H1 (cell line): ENCODE results near the gene EGFR. TPM values are rescaled to one million over a fixed set of nuclear protein-coding genes. Genes with fewer than 3 reads are reported as not detected.

Experiments
- CTCF ChIA-PET: fragments of 300-600 bp; sonication (Branson Sonifier 250); formaldehyde crosslinking; loops from one replicate; lab custom pipeline; 2021; ENCODE audit not compliant: partially characterized antibody; lab: Charles Lee
- POLR2A ChIA-PET: fragments of 300-600 bp; sonication (Branson Sonifier 250); formaldehyde crosslinking; loops from one replicate; lab custom pipeline; 2021; ENCODE audit warnings: inconsistent platforms; ENCODE audit not compliant: partially characterized antibody; lab: Charles Lee
- DNase-seq, 2 experiments: peaks; one replicate each; pipeline versions ENCODE4 v3.0.0 to v3.0.0-alpha.2; 2010 to 2022; ENCODE audit warnings: low spot score in 2 of 2, low read depth in 1 of 2, mixed read lengths in 1 of 2
- FAIRE-seq: peaks from 2 replicates; lab custom pipeline; 2011; peaks lifted over from hg19 to GRCh38; lab: Jason Lieb, UNC
- H2AFZ ChIP-seq: 2 replicates; pipeline ENCODE4 v1.8.1; 2012; ENCODE audit warnings: low read length, inconsistent platforms
- H2AK5ac ChIP-seq: 2 replicates; pipeline ENCODE4 v1.6.1; 2013; ENCODE audit warnings: low read depth, low read length
- H2BK120ac ChIP-seq: replicated peaks from 2 replicates; pipeline ENCODE3; 2013; ENCODE audit warnings: low read depth, low read length, inconsistent platforms
- H2BK12ac ChIP-seq: 2 replicates; pipeline ENCODE4 v1.6.1; 2013; ENCODE audit warnings: low read depth, low read length
- H2BK15ac ChIP-seq: 2 replicates; pipeline ENCODE4 v1.6.1; 2013; ENCODE audit warnings: low read length
- H2BK20ac ChIP-seq: 2 replicates; pipeline ENCODE4 v1.6.1; 2013; ENCODE audit warnings: low read length
- H2BK5ac ChIP-seq: 2 replicates; pipeline ENCODE4 v1.6.1; 2013; ENCODE audit warnings: low read depth, low read length
- H3K14ac ChIP-seq: 2 replicates; pipeline ENCODE4 v1.6.1; 2013; ENCODE audit warnings: inconsistent platforms; ENCODE audit not compliant: insufficient read length
- H3K18ac ChIP-seq: 2 replicates; pipeline ENCODE4 v1.6.1; 2013; ENCODE audit warnings: low read length; ENCODE audit errors: extremely low read depth
- H3K23ac ChIP-seq: 2 replicates; pipeline ENCODE4 v1.6.1; 2013; ENCODE audit warnings: inconsistent platforms; ENCODE audit not compliant: insufficient read length
- H3K23me2 ChIP-seq: 2 replicates; pipeline ENCODE4 v1.6.1; 2013; ENCODE audit warnings: low read depth, low read length
- H3K27ac ChIP-seq: 2 replicates; pipeline ENCODE4 v1.6.1; 2011; ENCODE audit warnings: low read depth, low read length, inconsistent platforms
- H3K27me3 ChIP-seq, 4 experiments: replicated peaks in 1 of 4; 1 replicate in 1 of 4; 2 replicates in 3 of 4; pipeline versions ENCODE4 v1.6.1 to v1.8.1; 2011 to 2013; ENCODE audit warnings: low read length in 3 of 4, mild to moderate bottlenecking in 3 of 4, inconsistent platforms in 2 of 4, mixed read lengths in 2 of 4, moderate library complexity in 1 of 4; ENCODE audit not compliant: control insufficient read depth in 3 of 4, insufficient read depth in 3 of 4; ENCODE audit errors: extremely low read depth in 1 of 4
- H3K36me3 ChIP-seq, 4 experiments: 2 replicates each; pipeline versions ENCODE4 v1.6.1 to v1.8.1; 2011 to 2013; ENCODE audit warnings: mild to moderate bottlenecking in 4 of 4, low read length in 3 of 4, moderate library complexity in 2 of 4, control low read depth in 1 of 4, inconsistent platforms in 1 of 4; ENCODE audit not compliant: insufficient read depth in 4 of 4, control insufficient read depth in 2 of 4
- H3K4ac ChIP-seq: replicated peaks from 2 replicates; pipeline ENCODE3; 2013; ENCODE audit warnings: low read length, low read depth, mixed read lengths, inconsistent platforms; ENCODE audit not compliant: insufficient read length
- H3K4me1 ChIP-seq, 4 experiments: replicated peaks in 1 of 4; 1 replicate in 1 of 4; 2 replicates in 3 of 4; pipeline versions ENCODE4 v1.6.1 to v1.8.1; 2011 to 2013; ENCODE audit warnings: low read length in 3 of 4, inconsistent platforms in 2 of 4, mixed read lengths in 1 of 4; ENCODE audit not compliant: insufficient read depth in 4 of 4, control insufficient read depth in 3 of 4
- H3K4me2 ChIP-seq, 2 experiments: 2 replicates each; pipeline versions ENCODE4 v1.6.1 to v1.8.1; 2011 to 2013; ENCODE audit warnings: low read depth in 2 of 2, low read length in 2 of 2, control low read depth in 1 of 2, inconsistent platforms in 1 of 2, mild to moderate bottlenecking in 1 of 2; ENCODE audit not compliant: insufficient read depth in 1 of 2
- H3K4me3 ChIP-seq, 4 experiments: fragments of 200-600, 300-600 bp in 1 of 4; sonication (generic), shearing (Covaris generic), sonication (Bioruptor Twin) in 1 of 4; 2 replicates each; pipeline versions ENCODE4 v1.5.1 to v1.8.1; 2011 to 2016; ENCODE audit warnings: low read length in 4 of 4, low read depth in 3 of 4, control low read depth in 2 of 4, inconsistent platforms in 2 of 4, mild to moderate bottlenecking in 2 of 4, mixed read lengths in 1 of 4, moderate library complexity in 1 of 4; ENCODE audit not compliant: insufficient read depth in 2 of 4; ENCODE audit errors: extremely low read depth in 1 of 4
- H3K56ac ChIP-seq: replicated peaks from 2 replicates; pipeline ENCODE3; 2013; ENCODE audit warnings: low read depth, mild to moderate bottlenecking, mixed read lengths, low read length, inconsistent platforms; ENCODE audit not compliant: insufficient read length
- H3K79me1 ChIP-seq: 2 replicates; pipeline ENCODE4 v1.6.1; 2013; ENCODE audit warnings: low read depth, low read length, control low read depth
- H3K79me2 ChIP-seq, 2 experiments: 2 replicates each; pipeline versions ENCODE4 v1.6.1 to v1.8.1; 2012 to 2013; ENCODE audit warnings: low read length in 2 of 2, mild to moderate bottlenecking in 2 of 2, inconsistent platforms in 1 of 2; ENCODE audit not compliant: insufficient read depth in 2 of 2, control insufficient read depth in 1 of 2
- H3K9ac ChIP-seq, 4 experiments: replicated peaks in 1 of 4; 1 replicate in 1 of 4; 2 replicates in 3 of 4; pipeline versions ENCODE4 v1.6.1 to v1.8.1; 2011 to 2013; ENCODE audit warnings: low read depth in 3 of 4, low read length in 3 of 4, control low read depth in 2 of 4, mild to moderate bottlenecking in 2 of 4, moderate library complexity in 2 of 4, inconsistent platforms in 1 of 4; ENCODE audit errors: extremely low read depth in 1 of 4
- H3K9me3 ChIP-seq, 2 experiments: 2 replicates each; pipeline versions ENCODE4 v1.6.1 to v1.8.1; 2012 to 2013; ENCODE audit warnings: mild to moderate bottlenecking in 2 of 2, moderate library complexity in 2 of 2, control low read depth in 1 of 2, inconsistent platforms in 1 of 2, low read depth in 1 of 2, low read length in 1 of 2, mixed read lengths in 1 of 2; ENCODE audit not compliant: insufficient read depth in 2 of 2
- H4K20me1 ChIP-seq, 2 experiments: replicated peaks in 1 of 2; 2 replicates each; pipeline versions ENCODE3 to v1.8.1; 2011 to 2013; ENCODE audit warnings: inconsistent platforms in 2 of 2, low read length in 2 of 2, mild to moderate bottlenecking in 1 of 2; ENCODE audit not compliant: insufficient read depth in 2 of 2, control insufficient read depth in 1 of 2
- H4K5ac ChIP-seq: 2 replicates; pipeline ENCODE4 v1.6.1; 2013; ENCODE audit warnings: low read length, low read depth, mixed read lengths, inconsistent platforms; ENCODE audit not compliant: insufficient read length
- H4K8ac ChIP-seq: 2 replicates; pipeline ENCODE4 v1.8.0; 2013; ENCODE audit warnings: mild to moderate bottlenecking, moderate library complexity, low read length, inconsistent platforms; ENCODE audit not compliant: insufficient read depth; ENCODE audit errors: extremely low read depth
- H4K91ac ChIP-seq: replicated peaks from 2 replicates; pipeline ENCODE3; 2013; ENCODE audit warnings: low read length, mixed read lengths, inconsistent platforms; ENCODE audit not compliant: insufficient read length
- BCL11A ChIP-seq, 2 experiments: IDR thresholded peaks; one replicate each; pipeline ENCODE4 v1.6.1; 2011; ENCODE audit warnings: low read depth in 2 of 2, low read length in 2 of 2, mild to moderate bottlenecking in 2 of 2
- CTBP2 ChIP-seq: IDR thresholded peaks from 2 replicates; pipeline ENCODE4 v1.7.0; 2011; ENCODE audit warnings: borderline replicate concordance, mild to moderate bottlenecking, moderate library complexity, mixed read lengths, low read length; ENCODE audit not compliant: insufficient read depth, insufficient read length
- EGR1 ChIP-seq: IDR thresholded peaks from 2 replicates; pipeline ENCODE4 v1.6.1; 2011; ENCODE audit warnings: low read depth, low read length, borderline replicate concordance
- HDAC2 ChIP-seq, 2 experiments: fragments of 300-600 bp in 1 of 2; sonication (generic) in 1 of 2; IDR thresholded peaks; 2 replicates each; pipeline ENCODE4 v1.6.1; 2011 to 2012; ENCODE audit warnings: low read depth in 2 of 2, low read length in 2 of 2, mild to moderate bottlenecking in 2 of 2, moderate library complexity in 2 of 2, borderline replicate concordance in 1 of 2, inconsistent platforms in 1 of 2
- KDM4A ChIP-seq: IDR thresholded peaks from one replicate; pipeline ENCODE4 v1.7.1; 2012; ENCODE audit warnings: low read depth, mild to moderate bottlenecking, moderate library complexity, low read length, inconsistent platforms; ENCODE audit not compliant: severe bottlenecking
- RBBP5 ChIP-seq: IDR thresholded peaks from 2 replicates; pipeline ENCODE4 v1.7.1; 2012; ENCODE audit warnings: low read depth, mild to moderate bottlenecking, inconsistent platforms, low read length, moderate library complexity, borderline replicate concordance
- TCF12 ChIP-seq: IDR thresholded peaks from 2 replicates; pipeline ENCODE4 v1.6.1; 2011; ENCODE audit warnings: low read depth, mild to moderate bottlenecking, low read length
- ZNF274 ChIP-seq: IDR thresholded peaks from 2 replicates; pipeline ENCODE4 v1.7.0; 2012; ENCODE audit warnings: low read length, borderline replicate concordance; ENCODE audit errors: extremely low read depth
- WGBS, 2 experiments: shearing (Covaris generic) in 1 of 2; methylation state at CpG; one replicate each; pipeline versions ENCODE4 v1.1.6 to v1.1.7; 2013 to 2015; ENCODE audit warnings: low lambda C conversion rate in 2 of 2, mixed read lengths in 2 of 2, inconsistent platforms in 1 of 2, low coverage in 1 of 2, missing lambda C conversion rate in 1 of 2; ENCODE audit not compliant: insufficient replicate concordance in 2 of 2, insufficient coverage in 1 of 2, insufficient read length in 1 of 2; ENCODE audit errors: extremely low coverage in 1 of 2, missing lambda C conversion rate in 1 of 2; 5-methylcytosine and 5-hydroxymethylcytosine counted together
- polyA plus RNA-seq, 7 experiments: library from polyadenylated mRNA; depleted of rRNA in 3 of 7; stranded (reverse) in 5 of 7; unstranded in 2 of 7; fragments of >200 nt in 5 of 7; fragments of 200-250 nt in 2 of 7; gene quantifications; 1 replicate in 5 of 7; 2 replicates in 1 of 7; 4 replicates in 1 of 7; pipeline versions ENCODE4 v1.2.1 to v1.2.3, GENCODE V29; 2011 to 2013; ENCODE audit warnings: missing spikeins in 2 of 7, mixed read lengths in 2 of 7
- total RNA-seq: library from RNA; stranded (reverse); fragmentation: NEBNext Ultra II Directional; extraction: Animal tissue kit (Norgen Biotek cat#: 25700); gene quantifications from 2 replicates; pipeline ENCODE4 v1.2.1, GENCODE V29; 2021

EGFR gene
- total and polyA plus RNA-seq, 2 of the 8 experiments (the other 6 are each of a cell fraction or from before 2014, with no cell fraction given), result 1.9 to 5.8 TPM

- Histone ChIP-seq H3K9me3 (no peaks in the 10 kb centered on the region; a peak in 1 of 4 replicates), H2BK15ac (no peak overlapping the region)
Observed at GRCh38 chr7:55205124-55205955, 186.5 kb downstream of the EGFR start.

More at GRCh38 chr7:55205124-55205955, 186.5 kb downstream of the EGFR start:
- Histone ChIP-seq H4K8ac (no peak overlapping the region), H2BK20ac (no peak overlapping the region), H3K23ac (no peak overlapping the region), H4K91ac (no peak overlapping the region), H3K4ac (no peak overlapping the region), H4K20me1 (peaks cover 0 to 14% of the 10 kb centered on the region in 2 experiments), H3K14ac (no peak overlapping the region), H3K18ac (no peak overlapping the region), H3K23me2 (peaks cover 15% of the 10 kb centered on the region; the same call in 1 of the 2 replicates), H4K5ac (no peak overlapping the region), H3K4me3 (no peak overlapping the region), H2AK5ac (no peak overlapping the region), H3K9ac (no peak overlapping the region), H2BK12ac (no peak overlapping the region), H3K79me1 (no peaks in the 10 kb centered on the region), H2BK5ac (no peak overlapping the region), H3K27ac (no peak overlapping the region), H3K79me2 (peaks cover 0 to 4% of the 10 kb centered on the region in 2 experiments; a peak in 1 of 4 replicates)
- POLR2A ChIA-PET, result no interaction called here
- WGBS, 2 experiments, result 87% methylated on average over 16 of the region's 16 CpGs; no CpG with 5 or more reads in 1 of the 2 experiments
- TF ChIP-seq EGR1, result no peak
- TF ChIP-seq HDAC2 (IDR thresholded peaks at IDR 0.05; ENCODE audit: borderline replicate concordance in 1 of 2, low read depth in 2 of 2, low read length in 2 of 2), result no peak
- TF ChIP-seq RBBP5, result no peak
- TF ChIP-seq CTBP2, result no peak
- TF ChIP-seq BCL11A (IDR thresholded peaks at IDR 0.05; ENCODE audit: low read depth in 2 of 2, low read length in 2 of 2), result no peak
- TF ChIP-seq TCF12, result no peak
- no peak for TF ChIP-seq KDM4A
- no peak for TF ChIP-seq ZNF274
- TF ChIP-seq, all 59 proteins: peak for 0
- Histone ChIP-seq H3K27me3 (no peaks in the 10 kb centered on the region), H3K56ac (no peak overlapping the region), H3K4me1 (no peaks in the 10 kb centered on the region), H2BK120ac (no peak overlapping the region), H3K4me2 (no peak overlapping the region), H3K36me3 (peaks cover 0 to 2% (median 1%) of the 10 kb centered on the region in 4 experiments; a peak in 2 of 8 replicates), H2AFZ (no peak overlapping the region)
- peak in 1 of 2 experiments; percentile 37 for DNase-seq
- FAIRE-seq, result no peak
- CTCF ChIA-PET, result interaction anchor here (0.6 kb wide), 1 partner anchor 32 kb away, joined by 3 read pairs; no protein-coding TSS in a partner anchor
